HL-60 (cell line): Measurements from ENCODE around the gene TM7SF2.
A peak's percentile ranks its signal among the peaks of the same experiment; 100 is the strongest.

Experiments used
- DNase-seq, 2 experiments: peaks; one replicate each; pipeline ENCODE4 v3.0.0-alpha.2; 2010 to 2020; ENCODE audit warnings: low read depth in 1 of 2, low spot score in 1 of 2
- H3K27ac ChIP-seq: fragments of 250-450 bp; sonication (Bioruptor Pico); replicated peaks from 2 replicates; pipeline ENCODE4 v1.5.1; 2020; ENCODE audit warnings: mild to moderate bottlenecking, moderate library complexity
- H3K27me3 ChIP-seq: fragments of 250-450 bp; sonication (Bioruptor Pico); 2 replicates; pipeline ENCODE4 v1.5.1; 2021; ENCODE audit warnings: mild to moderate bottlenecking, moderate library complexity; ENCODE audit not compliant: insufficient read depth, poor library complexity, severe bottlenecking
- H3K4me3 ChIP-seq: replicated peaks from 2 replicates; pipeline ENCODE4 v1.5.1; 2011; ENCODE audit warnings: mild to moderate bottlenecking, control low read depth, low read length; ENCODE audit not compliant: insufficient read depth
- CTCF ChIP-seq: IDR thresholded peaks from one replicate; pipeline ENCODE4 v1.5.1; 2011; ENCODE audit warnings: low read length, control low read depth, inconsistent platforms; ENCODE audit not compliant: insufficient read depth
- GABPA ChIP-seq: IDR thresholded peaks from 2 replicates; pipeline ENCODE4 v1.6.1; 2012; ENCODE audit warnings: low read depth
- POLR2AphosphoS5 ChIP-seq: IDR thresholded peaks from 2 replicates; pipeline ENCODE4 v1.6.1; 2012; ENCODE audit warnings: low read depth
- SPI1 ChIP-seq: IDR thresholded peaks from 2 replicates; pipeline ENCODE4 v1.6.1; 2012; ENCODE audit warnings: low read depth, mild to moderate bottlenecking, borderline replicate concordance
- TF ChIP-seq, protein P1 (sequence below): IDR thresholded peaks from 2 replicates; pipeline ENCODE4 v1.6.1; 2012; ENCODE audit warnings: low read depth; ENCODE audit not compliant: insufficient replicate concordance

The TM7SF2 gene

DNA sequence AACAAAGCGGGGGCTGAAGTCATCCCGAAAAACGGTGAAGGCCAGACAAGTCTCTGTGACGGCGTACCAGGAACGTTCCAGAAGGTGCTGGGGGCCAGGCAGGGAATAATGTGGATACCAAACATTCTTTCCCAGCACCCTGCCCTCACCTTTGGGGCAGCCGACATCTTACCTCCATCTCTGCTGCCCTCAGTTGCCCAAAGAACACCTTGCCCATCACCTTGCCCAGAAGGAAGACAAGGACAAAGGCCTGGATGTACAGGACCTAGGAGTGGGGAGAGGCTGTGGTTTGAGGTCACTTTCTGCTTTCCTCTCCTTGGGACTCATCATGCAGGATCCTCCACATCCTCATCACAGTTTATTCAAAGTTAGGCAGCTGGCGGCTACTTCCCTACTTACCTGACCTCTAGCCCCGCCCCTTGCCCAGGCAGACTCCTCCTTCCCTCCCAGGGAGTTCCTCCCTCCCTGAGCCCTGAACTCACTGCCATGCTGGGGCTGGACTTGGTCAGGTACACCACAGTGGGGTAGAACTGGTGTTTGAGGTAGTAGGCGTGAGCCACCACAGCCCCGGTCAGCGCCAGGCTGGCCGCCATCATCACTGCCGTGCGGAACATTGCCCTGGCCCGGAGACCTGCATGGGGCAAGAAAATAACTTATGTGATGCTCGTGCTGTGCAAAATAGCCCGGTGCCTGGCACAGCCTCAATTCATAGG is 21.5 kb downstream of the TM7SF2 start:
- no peak for TF ChIP-seq GABPA
- no peak; the same call in 1 of the 2 replicates for TF ChIP-seq POLR2AphosphoS5
- TF ChIP-seq, protein P1, sequence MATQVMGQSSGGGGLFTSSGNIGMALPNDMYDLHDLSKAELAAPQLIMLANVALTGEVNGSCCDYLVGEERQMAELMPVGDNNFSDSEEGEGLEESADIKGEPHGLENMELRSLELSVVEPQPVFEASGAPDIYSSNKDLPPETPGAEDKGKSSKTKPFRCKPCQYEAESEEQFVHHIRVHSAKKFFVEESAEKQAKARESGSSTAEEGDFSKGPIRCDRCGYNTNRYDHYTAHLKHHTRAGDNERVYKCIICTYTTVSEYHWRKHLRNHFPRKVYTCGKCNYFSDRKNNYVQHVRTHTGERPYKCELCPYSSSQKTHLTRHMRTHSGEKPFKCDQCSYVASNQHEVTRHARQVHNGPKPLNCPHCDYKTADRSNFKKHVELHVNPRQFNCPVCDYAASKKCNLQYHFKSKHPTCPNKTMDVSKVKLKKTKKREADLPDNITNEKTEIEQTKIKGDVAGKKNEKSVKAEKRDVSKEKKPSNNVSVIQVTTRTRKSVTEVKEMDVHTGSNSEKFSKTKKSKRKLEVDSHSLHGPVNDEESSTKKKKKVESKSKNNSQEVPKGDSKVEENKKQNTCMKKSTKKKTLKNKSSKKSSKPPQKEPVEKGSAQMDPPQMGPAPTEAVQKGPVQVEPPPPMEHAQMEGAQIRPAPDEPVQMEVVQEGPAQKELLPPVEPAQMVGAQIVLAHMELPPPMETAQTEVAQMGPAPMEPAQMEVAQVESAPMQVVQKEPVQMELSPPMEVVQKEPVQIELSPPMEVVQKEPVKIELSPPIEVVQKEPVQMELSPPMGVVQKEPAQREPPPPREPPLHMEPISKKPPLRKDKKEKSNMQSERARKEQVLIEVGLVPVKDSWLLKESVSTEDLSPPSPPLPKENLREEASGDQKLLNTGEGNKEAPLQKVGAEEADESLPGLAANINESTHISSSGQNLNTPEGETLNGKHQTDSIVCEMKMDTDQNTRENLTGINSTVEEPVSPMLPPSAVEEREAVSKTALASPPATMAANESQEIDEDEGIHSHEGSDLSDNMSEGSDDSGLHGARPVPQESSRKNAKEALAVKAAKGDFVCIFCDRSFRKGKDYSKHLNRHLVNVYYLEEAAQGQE = no peak
- TF ChIP-seq CTCF = no peak
- TF ChIP-seq SPI1 = peak; percentile 76
- Histone ChIP-seq H3K27me3 (no peaks in the 10 kb centered on the region), H3K27ac (peak overlapping the region; percentile 99), H3K4me3 (peak overlapping the region; percentile 97)
- peak; percentile 83 to 91 for DNase-seq

GRCh38 chr11:65133724-65134123 is 22.1 kb downstream of the TM7SF2 start:
- no peaks in the 10 kb centered on the region for H3K27me3 ChIP-seq
- DNase-seq = no peak
- H3K27ac ChIP-seq = peak overlapping the region; percentile 99
- peak overlapping the region; percentile 97 for H3K4me3 ChIP-seq
- TF ChIP-seq POLR2AphosphoS5 = no peak
- TF ChIP-seq GABPA = no peak
- TF ChIP-seq SPI1 = no peak
- TF ChIP-seq, protein P1 = no peak
- no peak for TF ChIP-seq CTCF

- no peaks in the 10 kb centered on the region for H3K27me3 ChIP-seq
- H3K4me3 ChIP-seq = peak within 1 kb of the TSS; percentile 97
- TF ChIP-seq POLR2AphosphoS5 (peak; percentile 76; the same call in 1 of the 2 replicates), GABPA (peak; percentile 90), SPI1 (no peak)
- TF ChIP-seq, protein P1 = no peak
- H3K27ac ChIP-seq = peak within 1 kb of the TSS; percentile 99
- DNase-seq = peak; percentile 89 to 90
Observed at GRCh38 chr11:65134240-65134951, 22.7 kb downstream of the TM7SF2 start, which contains the start of gene SYVN1. TSS of gene SYVN1 (minus strand) at chr11:65134519. CDS start at chr11:65133601, 918 bp downstream.
